Neutrophil (primary cell): ENCODE results near the gene FOXN3.
"Not testable (repeated sequence)": the region's sequence is repeated elsewhere in the genome, so short reads cannot be mapped to it uniquely, and the experiment has no call there.

ENCODE experiments used
- H3K27ac ChIP-seq: fragments of 200-600 bp; sonication (generic); 2 replicates; pipeline ENCODE4 v1.5.1; 2016; ENCODE audit warnings: mild to moderate bottlenecking, moderate library complexity
- H3K27me3 ChIP-seq: fragments of 200-600 bp; sonication (generic); 2 replicates; pipeline ENCODE4 v1.6.0; 2016; ENCODE audit warnings: mild to moderate bottlenecking
- H3K36me3 ChIP-seq: fragments of 200-600 bp; sonication (generic); 2 replicates; pipeline ENCODE4 v1.5.1; 2017
- H3K4me1 ChIP-seq, 2 experiments: fragments of 200-600 bp in 1 of 2; sonication (generic) in 1 of 2; 1 replicate in 1 of 2; 2 replicates in 1 of 2; pipeline versions ENCODE4 v1.5.1 to v1.6.1; 2013 to 2016; ENCODE audit warnings: low read depth in 1 of 2, low read length in 1 of 2, mild to moderate bottlenecking in 1 of 2, moderate library complexity in 1 of 2; ENCODE audit not compliant: control insufficient read depth in 1 of 2, insufficient read depth in 1 of 2
- H3K4me3 ChIP-seq, 2 experiments: fragments of 200-600 bp in 1 of 2; sonication (generic) in 1 of 2; 1 replicate in 1 of 2; 2 replicates in 1 of 2; pipeline ENCODE4 v1.5.1; 2013 to 2016; ENCODE audit warnings: low read depth in 1 of 2, low read length in 1 of 2, mild to moderate bottlenecking in 1 of 2, moderate library complexity in 1 of 2
- H3K9me3 ChIP-seq: fragments of 200-600 bp; sonication (generic); 2 replicates; pipeline ENCODE4 v1.5.1; 2016
- TF ChIP-seq, protein P1 (sequence below): fragments of 200-600 bp; sonication (generic); IDR thresholded peaks from 2 replicates; pipeline ENCODE4 v1.5.1; 2016; ENCODE audit warnings: antibody characterized with exemption

Gene FOXN3

DNA sequence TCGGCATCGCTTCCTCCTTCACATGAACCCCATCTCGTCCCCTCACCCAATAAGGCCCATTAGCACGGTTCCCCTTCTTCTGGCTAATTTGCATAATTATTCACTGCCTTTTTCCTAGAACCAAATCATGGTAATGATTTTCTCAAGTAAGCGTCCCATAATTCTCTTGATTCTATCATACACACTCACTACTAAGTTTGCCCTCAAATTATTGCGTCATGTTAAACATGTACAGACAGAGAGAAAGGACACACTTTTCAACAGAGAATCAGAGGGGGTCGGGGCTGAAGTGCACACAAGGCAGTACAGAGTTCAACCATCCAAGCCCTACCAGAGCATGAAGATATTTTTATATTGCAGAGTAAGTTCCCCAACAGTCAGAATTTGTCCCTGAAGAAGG, 256.6 kb downstream of the FOXN3 start:
- Histone ChIP-seq H3K36me3 (peaks cover 31% of the 10 kb centered on the region), H3K27ac (peak overlapping the region; percentile 58), H3K9me3 (no peaks in the 10 kb centered on the region), H3K4me3 (no peak overlapping the region), H3K4me1 (peaks cover 15 to 23% of the 10 kb centered on the region in 2 experiments), H3K27me3 (no peaks in the 10 kb centered on the region)
- TF ChIP-seq, protein P1, sequence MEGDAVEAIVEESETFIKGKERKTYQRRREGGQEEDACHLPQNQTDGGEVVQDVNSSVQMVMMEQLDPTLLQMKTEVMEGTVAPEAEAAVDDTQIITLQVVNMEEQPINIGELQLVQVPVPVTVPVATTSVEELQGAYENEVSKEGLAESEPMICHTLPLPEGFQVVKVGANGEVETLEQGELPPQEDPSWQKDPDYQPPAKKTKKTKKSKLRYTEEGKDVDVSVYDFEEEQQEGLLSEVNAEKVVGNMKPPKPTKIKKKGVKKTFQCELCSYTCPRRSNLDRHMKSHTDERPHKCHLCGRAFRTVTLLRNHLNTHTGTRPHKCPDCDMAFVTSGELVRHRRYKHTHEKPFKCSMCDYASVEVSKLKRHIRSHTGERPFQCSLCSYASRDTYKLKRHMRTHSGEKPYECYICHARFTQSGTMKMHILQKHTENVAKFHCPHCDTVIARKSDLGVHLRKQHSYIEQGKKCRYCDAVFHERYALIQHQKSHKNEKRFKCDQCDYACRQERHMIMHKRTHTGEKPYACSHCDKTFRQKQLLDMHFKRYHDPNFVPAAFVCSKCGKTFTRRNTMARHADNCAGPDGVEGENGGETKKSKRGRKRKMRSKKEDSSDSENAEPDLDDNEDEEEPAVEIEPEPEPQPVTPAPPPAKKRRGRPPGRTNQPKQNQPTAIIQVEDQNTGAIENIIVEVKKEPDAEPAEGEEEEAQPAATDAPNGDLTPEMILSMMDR, result no peak

DNA sequence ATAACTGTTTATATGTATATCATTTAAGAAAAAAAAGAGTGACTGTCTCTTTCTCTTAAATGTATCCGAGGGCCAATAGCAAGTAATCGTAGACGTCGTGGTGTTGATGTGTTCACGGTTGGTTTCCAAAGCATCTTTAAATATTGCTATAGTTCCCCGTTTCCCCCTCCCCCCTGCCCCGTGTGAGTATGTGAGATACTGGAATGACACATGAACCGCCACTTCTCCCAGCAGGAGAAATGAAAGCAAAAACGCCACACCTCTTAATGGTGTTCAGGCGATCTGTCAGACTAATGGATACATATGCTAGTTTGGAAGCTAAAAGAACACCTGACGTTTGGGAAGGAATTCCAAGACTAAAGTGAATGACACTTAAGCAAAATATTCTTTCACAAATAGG, 258.3 kb downstream of the FOXN3 start:
- no peaks in the 10 kb centered on the region for H3K9me3 ChIP-seq
- no peak overlapping the region for H3K27ac ChIP-seq
- peaks cover 36% of the 10 kb centered on the region for H3K36me3 ChIP-seq
- H3K27me3 ChIP-seq, result no peaks in the 10 kb centered on the region
- no peak overlapping the region for H3K4me3 ChIP-seq
- TF ChIP-seq, protein P1, result no peak
- H3K4me1 ChIP-seq, result peaks cover 8 to 10% of the 10 kb centered on the region in 2 experiments

DNA sequence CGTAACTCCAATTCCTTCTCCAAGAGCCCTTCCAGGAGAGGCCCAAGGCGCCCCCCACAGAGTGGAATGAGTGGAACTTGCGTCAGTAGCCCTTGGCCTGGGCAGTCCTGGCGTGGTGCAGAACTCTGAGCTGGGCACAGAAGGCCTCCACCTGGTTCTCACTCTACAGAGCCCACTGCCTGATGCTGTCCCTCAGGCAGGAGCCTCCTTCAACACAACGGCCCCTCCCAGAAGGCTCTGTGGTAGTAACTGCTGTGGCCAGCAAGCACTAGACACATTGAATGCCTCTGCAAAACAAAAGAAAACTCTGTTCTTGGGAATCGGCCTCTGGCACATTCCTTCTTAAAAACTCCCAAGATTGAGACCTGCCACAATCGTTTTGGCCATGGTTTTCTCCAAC, 258.9 kb downstream of the FOXN3 start:
- not testable (repeated sequence) for H3K4me3 ChIP-seq, H3K27ac ChIP-seq, H3K27me3 ChIP-seq, H3K9me3 ChIP-seq
- H3K4me1 ChIP-seq, result peaks cover 8 to 10% of the 10 kb centered on the region in 2 experiments
- H3K36me3 ChIP-seq, result peaks cover 32% of the 10 kb centered on the region

DNA sequence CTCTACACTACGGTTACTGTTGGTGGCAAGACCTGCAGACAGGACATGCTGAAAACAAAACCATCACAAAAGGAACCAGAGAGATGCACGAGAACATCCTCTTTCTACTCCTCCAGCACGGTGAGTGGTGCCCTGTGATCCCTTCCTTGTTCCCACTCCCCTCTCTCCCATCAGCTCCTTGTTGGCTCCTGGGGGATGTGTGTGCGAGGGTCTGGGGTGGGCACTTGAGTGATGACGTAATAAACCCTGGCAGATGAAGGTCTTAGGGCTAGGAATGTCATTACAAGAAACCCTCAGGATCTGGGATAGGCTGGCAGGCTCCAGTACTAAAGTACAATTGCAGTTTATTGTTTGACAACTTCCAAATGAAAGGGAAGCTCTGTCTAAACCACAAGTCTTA, 261.5 kb downstream of the FOXN3 start:
- Histone ChIP-seq H3K27me3 (no peaks in the 10 kb centered on the region), H3K27ac (no peak overlapping the region), H3K4me1 (peaks cover 7 to 9% of the 10 kb centered on the region in 2 experiments), H3K4me3 (no peak overlapping the region), H3K9me3 (peaks cover 5% of the 10 kb centered on the region), H3K36me3 (peaks cover 15% of the 10 kb centered on the region)
- TF ChIP-seq, protein P1, result no peak

DNA sequence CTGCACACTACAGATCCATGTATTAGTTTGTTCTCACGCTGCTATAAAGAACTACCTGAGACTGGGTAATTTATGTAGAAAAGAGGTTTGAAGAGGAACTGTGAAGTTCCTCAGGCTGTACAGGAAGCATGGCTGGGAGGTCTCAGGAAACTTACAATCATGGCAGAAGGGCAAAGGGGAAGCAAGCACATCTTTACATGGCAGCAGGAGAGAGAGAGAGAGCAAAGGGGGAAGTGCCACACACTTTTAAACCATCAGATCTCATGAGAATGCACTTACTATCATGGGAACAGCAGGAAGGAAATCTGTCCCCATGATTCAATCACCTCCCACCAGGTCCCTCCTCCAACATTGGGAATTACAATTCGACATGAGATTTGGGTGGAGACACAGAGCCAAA, 265.3 kb downstream of the FOXN3 start:
- not testable (repeated sequence) for H3K4me3 ChIP-seq, H3K27ac ChIP-seq, H3K4me1 ChIP-seq, H3K27me3 ChIP-seq, H3K9me3 ChIP-seq
- peaks cover 15% of the 10 kb centered on the region for H3K36me3 ChIP-seq

DNA sequence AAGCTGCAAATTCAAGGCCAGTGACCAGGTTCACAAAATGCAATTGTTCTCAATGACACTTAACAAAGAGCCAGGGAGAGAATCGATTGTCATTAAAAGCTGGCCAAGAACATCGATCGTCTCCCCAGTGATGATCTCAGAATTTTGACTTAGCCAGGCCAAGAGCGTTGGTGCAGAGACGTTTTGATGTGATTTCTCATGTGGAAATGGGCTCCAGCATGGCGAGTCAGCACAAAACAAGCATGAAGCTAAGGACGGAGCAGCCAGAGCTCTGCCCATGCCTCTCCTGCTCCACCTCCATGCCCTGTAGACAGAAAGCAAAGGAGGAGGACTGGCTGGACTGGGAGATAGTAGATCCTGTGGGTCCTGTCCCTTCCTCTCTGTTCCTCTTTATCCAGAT, 270.8 kb downstream of the FOXN3 start:
- Histone ChIP-seq H3K36me3 (no peaks in the 10 kb centered on the region), H3K4me3 (no peak overlapping the region), H3K27ac (no peak overlapping the region), H3K27me3 (no peaks in the 10 kb centered on the region), H3K4me1 (no peaks in the 10 kb centered on the region), H3K9me3 (no peaks in the 10 kb centered on the region)
- TF ChIP-seq, protein P1, result no peak

DNA sequence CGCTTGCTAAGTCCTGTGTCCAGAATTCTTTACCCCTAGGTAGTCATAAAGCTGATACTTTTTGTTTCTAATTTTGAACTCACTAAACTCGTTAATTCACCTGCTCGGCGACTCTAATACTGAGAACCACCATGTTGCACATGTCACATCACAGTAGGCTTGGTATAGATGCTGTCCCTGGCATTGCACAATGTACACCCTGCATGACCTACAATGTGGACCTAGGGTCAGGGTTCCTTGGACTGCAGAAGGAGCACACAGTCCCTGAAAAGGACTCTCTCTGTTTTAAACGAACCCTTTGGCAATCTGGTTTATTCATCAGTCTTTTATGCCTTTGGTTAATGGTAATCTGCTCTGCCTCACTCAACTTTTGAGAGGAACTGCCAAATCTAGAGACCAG, 272.4 kb downstream of the FOXN3 start:
- no peaks in the 10 kb centered on the region for H3K27me3 ChIP-seq
- no peaks in the 10 kb centered on the region for H3K36me3 ChIP-seq
- no peaks in the 10 kb centered on the region for H3K4me1 ChIP-seq
- TF ChIP-seq, protein P1, result no peak
- no peaks in the 10 kb centered on the region for H3K9me3 ChIP-seq
- no peak overlapping the region for H3K4me3 ChIP-seq
- H3K27ac ChIP-seq, result no peak overlapping the region
